Natural killer cell (primary cell): Measurements from ENCODE around the gene ADD1. TPM values are rescaled to one million over a fixed set of nuclear protein-coding genes. Genes with fewer than 3 reads are reported as not detected.
A peak's percentile ranks its signal among the peaks of the same experiment; 100 is the strongest.

ENCODE experiments used
- ATAC-seq, 3 donors: fragments of 150-1000 bp in 2 of 3; fragments of 200-7000 bp in 1 of 3; cut with Tn5 transposase; 1 replicate in 1 of 3; 2 replicates in 2 of 3; pipeline ENCODE4 v1.10.0; 2021; ENCODE audit warnings: mild to moderate bottlenecking in 2 of 3, moderate library complexity in 2 of 3
- DNase-seq, 2 donors: peaks; one replicate each; pipeline versions ENCODE4 v3.0.0 to v3.0.0-alpha.2; 2013 to 2021; ENCODE audit warnings: mixed read lengths in 1 of 2
- H3K27ac ChIP-seq: one replicate; pipeline ENCODE4 v1.5.1; 2013; ENCODE audit warnings: mild to moderate bottlenecking, low read length
- H3K27me3 ChIP-seq: one replicate; pipeline ENCODE4 v1.6.1; 2013; ENCODE audit warnings: low read length; ENCODE audit not compliant: control insufficient read depth, insufficient read depth
- H3K36me3 ChIP-seq: one replicate; pipeline ENCODE4 v1.6.1; 2013; ENCODE audit warnings: low read length; ENCODE audit not compliant: control insufficient read depth, insufficient read depth
- H3K4me1 ChIP-seq: one replicate; pipeline ENCODE4 v1.6.1; 2013; ENCODE audit warnings: low read length; ENCODE audit not compliant: control insufficient read depth, insufficient read depth
- H3K4me3 ChIP-seq: one replicate; pipeline ENCODE4 v1.5.1; 2013; ENCODE audit warnings: low read length
- H3K9me3 ChIP-seq: one replicate; pipeline ENCODE4 v1.6.1; 2013; ENCODE audit warnings: low read length; ENCODE audit not compliant: control insufficient read depth, insufficient read depth
- H3K27ac Mint-ChIP-seq, 2 donors: one replicate each; pipeline ENCODE4 v1.8.0; 2022; ENCODE audit warnings: mild to moderate bottlenecking in 2 of 2, mixed read lengths in 2 of 2, moderate library complexity in 1 of 2
- H3K27me3 Mint-ChIP-seq, 2 donors: one replicate each; pipeline ENCODE4 v1.8.0; 2022; ENCODE audit warnings: low read depth in 2 of 2, mixed read lengths in 2 of 2
- H3K36me3 Mint-ChIP-seq: one replicate; pipeline ENCODE4 v1.8.0; 2022; ENCODE audit warnings: mixed read lengths
- H3K4me1 Mint-ChIP-seq, 2 donors: one replicate each; pipeline ENCODE4 v1.8.0; 2022; ENCODE audit warnings: mixed read lengths in 2 of 2
- H3K4me3 Mint-ChIP-seq: one replicate; pipeline ENCODE4 v1.8.0; 2022; ENCODE audit warnings: mild to moderate bottlenecking, moderate library complexity, mixed read lengths
- H3K9me3 Mint-ChIP-seq, 2 donors: one replicate each; pipeline ENCODE4 v1.8.0; 2022; ENCODE audit warnings: mixed read lengths in 2 of 2
- WGBS: methylation state at CpG from one replicate; pipeline ENCODE4 v1.1.7; 2013; ENCODE audit warnings: missing lambda C conversion rate; ENCODE audit not compliant: insufficient coverage; 5-methylcytosine and 5-hydroxymethylcytosine counted together
- intact Hi-C: fragments of 100-400 bp; cut with micrococcal nuclease; formaldehyde crosslinking; loops from one replicate; pipeline ENCODE4 v1.14.2; 2022
- total RNA-seq, 4 donors: library from RNA; stranded (reverse); fragments of 120-200 nt in 1 of 4; gene quantifications; one replicate each; pipeline versions ENCODE4 v1.2.3 to v1.2.4, GENCODE V29; 2013 to 2022
- TF ChIP-seq, protein P1 (sequence below): fragments of 200-600 bp; IDR thresholded peaks from one replicate; pipeline ENCODE4 v1.8.0; 2022; ENCODE audit warnings: antibody characterized with exemption

Gene ADD1
- total RNA-seq, 3 donors from 2014 or later (not counting 1 experiment from before 2014, with no cell fraction given), result 383 to 465 (median 452) TPM

DNA sequence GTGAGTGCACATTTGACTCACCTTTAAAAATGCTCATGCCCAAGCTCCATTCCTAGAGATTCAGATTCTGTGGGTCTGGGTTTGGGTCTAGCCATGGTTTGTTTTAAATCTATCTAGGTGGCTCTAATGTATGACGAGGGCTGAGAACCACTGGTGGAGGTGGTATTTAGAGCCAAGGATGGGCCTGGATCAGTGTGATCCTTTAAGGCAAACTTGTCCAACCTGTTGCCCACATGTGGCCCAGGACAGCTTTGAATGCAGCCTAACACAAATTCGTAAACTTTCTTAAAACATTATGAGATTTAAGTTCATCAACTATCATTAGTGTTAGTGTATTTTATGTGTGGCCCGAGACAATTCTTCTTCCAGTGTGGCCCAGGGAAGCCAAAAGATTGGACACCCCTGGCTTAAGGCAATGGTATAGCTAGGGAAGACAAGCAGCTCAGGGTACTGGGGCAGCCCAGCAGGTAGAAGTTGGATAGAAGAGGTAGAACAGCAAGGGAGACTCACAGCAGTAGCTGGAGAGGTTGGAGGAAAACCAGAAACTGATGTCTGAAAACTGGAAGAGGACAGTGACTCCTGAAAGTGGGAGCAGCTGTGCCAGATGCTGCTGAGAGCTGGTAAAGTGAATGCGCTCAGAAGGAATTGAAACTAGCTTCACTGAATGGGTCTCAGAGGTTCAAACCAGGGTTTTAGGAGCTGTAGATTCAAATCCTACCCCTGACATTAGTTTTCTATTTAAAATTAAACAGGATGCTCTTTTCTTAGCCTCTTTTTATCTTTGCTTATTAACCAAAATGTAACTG, 18.2 kb downstream of the ADD1 start:
- Mint-ChIP-seq H3K4me3 (no peak overlapping the region), H3K27ac (peak overlapping the region; percentile 72 to 88), H3K9me3 (no peaks in the 10 kb centered on the region), H3K27me3 (no peaks in the 10 kb centered on the region), H3K36me3 (no peaks in the 10 kb centered on the region), H3K4me1 (peaks cover 84 to 86% of the 10 kb centered on the region in 2 donors)
- ATAC-seq (no peak), DNase-seq (no peak)
- H3K36me3 ChIP-seq, result peaks cover 3% of the 10 kb centered on the region
- no peak overlapping the region for H3K4me3 ChIP-seq
- H3K4me1 ChIP-seq, result peaks cover 41% of the 10 kb centered on the region
- TF ChIP-seq, protein P1, sequence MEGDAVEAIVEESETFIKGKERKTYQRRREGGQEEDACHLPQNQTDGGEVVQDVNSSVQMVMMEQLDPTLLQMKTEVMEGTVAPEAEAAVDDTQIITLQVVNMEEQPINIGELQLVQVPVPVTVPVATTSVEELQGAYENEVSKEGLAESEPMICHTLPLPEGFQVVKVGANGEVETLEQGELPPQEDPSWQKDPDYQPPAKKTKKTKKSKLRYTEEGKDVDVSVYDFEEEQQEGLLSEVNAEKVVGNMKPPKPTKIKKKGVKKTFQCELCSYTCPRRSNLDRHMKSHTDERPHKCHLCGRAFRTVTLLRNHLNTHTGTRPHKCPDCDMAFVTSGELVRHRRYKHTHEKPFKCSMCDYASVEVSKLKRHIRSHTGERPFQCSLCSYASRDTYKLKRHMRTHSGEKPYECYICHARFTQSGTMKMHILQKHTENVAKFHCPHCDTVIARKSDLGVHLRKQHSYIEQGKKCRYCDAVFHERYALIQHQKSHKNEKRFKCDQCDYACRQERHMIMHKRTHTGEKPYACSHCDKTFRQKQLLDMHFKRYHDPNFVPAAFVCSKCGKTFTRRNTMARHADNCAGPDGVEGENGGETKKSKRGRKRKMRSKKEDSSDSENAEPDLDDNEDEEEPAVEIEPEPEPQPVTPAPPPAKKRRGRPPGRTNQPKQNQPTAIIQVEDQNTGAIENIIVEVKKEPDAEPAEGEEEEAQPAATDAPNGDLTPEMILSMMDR, result no peak
- no peaks in the 10 kb centered on the region for H3K9me3 ChIP-seq
- no peak overlapping the region for H3K27ac ChIP-seq
- no peaks in the 10 kb centered on the region for H3K27me3 ChIP-seq
- intact Hi-C loops, result no loop called here
- WGBS, result 74% methylated on average over 3 of the region's 4 CpGs

DNA sequence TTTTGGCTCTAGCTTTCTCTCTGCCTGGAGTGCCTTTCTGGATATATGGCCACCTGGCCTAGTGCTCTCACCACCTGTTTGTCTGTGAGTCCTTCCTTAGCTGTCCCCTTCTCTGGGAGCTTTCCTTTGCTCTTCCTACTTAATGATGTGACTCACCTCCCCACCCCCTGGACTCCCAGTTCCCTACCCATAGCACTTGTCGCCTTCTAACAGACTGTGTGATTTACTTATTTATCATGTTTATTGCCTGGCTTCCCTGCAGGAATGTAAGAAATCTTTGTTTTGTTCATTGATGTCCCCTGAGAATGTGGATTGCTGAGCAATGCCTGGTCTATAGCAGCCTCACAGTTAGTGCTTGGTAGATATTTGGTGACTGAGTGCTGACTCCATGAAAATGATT, 18.9 kb downstream of the ADD1 start:
- Mint-ChIP-seq H3K36me3 (no peaks in the 10 kb centered on the region), H3K4me3 (no peak overlapping the region), H3K9me3 (no peaks in the 10 kb centered on the region), H3K27ac (peak overlapping the region; percentile 72 to 88), H3K4me1 (peaks cover 87 to 89% of the 10 kb centered on the region in 2 donors), H3K27me3 (no peaks in the 10 kb centered on the region)
- Histone ChIP-seq H3K27ac (peak overlapping the region; percentile 11), H3K27me3 (no peaks in the 10 kb centered on the region), H3K36me3 (peaks cover 2% of the 10 kb centered on the region), H3K4me3 (no peak overlapping the region), H3K4me1 (peaks cover 35% of the 10 kb centered on the region), H3K9me3 (no peaks in the 10 kb centered on the region)
- DNase-seq (no peak), ATAC-seq (no peak)
- TF ChIP-seq, protein P1, result no peak
- intact Hi-C loops, result no loop called here
- no CpG with 5 or more reads among the region's 1 CpG for WGBS

DNA sequence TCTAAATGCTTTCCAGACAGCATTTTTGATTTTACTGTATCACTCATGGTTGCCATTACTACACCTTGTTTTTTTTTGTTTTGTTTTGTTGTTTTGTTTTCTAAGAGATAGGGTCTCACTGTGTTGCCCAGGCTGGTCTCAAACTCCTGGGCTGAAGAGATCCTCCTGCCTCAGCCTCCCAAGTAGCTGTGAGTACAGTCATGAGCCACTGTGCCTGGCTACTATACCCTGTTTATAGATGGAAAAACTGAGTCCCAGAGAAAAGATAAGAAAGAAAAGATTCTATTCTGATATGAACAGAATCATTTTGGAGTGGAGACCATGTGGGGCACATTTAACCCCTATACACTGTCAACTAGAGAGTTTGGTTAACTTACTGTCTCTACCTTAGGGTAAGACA, 20.0 kb downstream of the ADD1 start:
- H3K4me3 Mint-ChIP-seq, result no peak overlapping the region
- H3K36me3 Mint-ChIP-seq, result no peaks in the 10 kb centered on the region
- no peaks in the 10 kb centered on the region for H3K27me3 ChIP-seq
- H3K27ac Mint-ChIP-seq, result peak overlapping the region; percentile 43 to 72
- H3K27me3 Mint-ChIP-seq, result no peaks in the 10 kb centered on the region
- H3K9me3 ChIP-seq, result no peaks in the 10 kb centered on the region
- peaks cover 87 to 89% of the 10 kb centered on the region in 2 donors for H3K4me1 Mint-ChIP-seq
- H3K27ac ChIP-seq, result no peak overlapping the region
- TF ChIP-seq, protein P1, result no peak
- peaks cover 4% of the 10 kb centered on the region for H3K36me3 ChIP-seq
- ATAC-seq, result no peak
- peaks cover 40% of the 10 kb centered on the region for H3K4me1 ChIP-seq
- no peaks in the 10 kb centered on the region for H3K9me3 Mint-ChIP-seq
- intact Hi-C loops, result no loop called here
- DNase-seq, result no peak
- H3K4me3 ChIP-seq, result no peak overlapping the region
